Transverse colon (tissue), 4 donors: ENCODE measurements around the gene SLIT1. TPM values are rescaled to one million over a fixed set of nuclear protein-coding genes. Genes with fewer than 3 reads are reported as not detected.

ENCODE experiments used
- DNase-seq: peaks from one replicate; pipeline ENCODE4 v3.0.0-alpha.2; 2019
- H3K27ac ChIP-seq, 4 donors: fragments of 200-600 bp; sonication (generic); 2 replicates each; pipeline ENCODE4 v1.5.1; 2016 to 2018; ENCODE audit warnings: inconsistent platforms in 4 of 4
- H3K27me3 ChIP-seq: fragments of 200-600 bp; sonication (generic); 2 replicates; pipeline ENCODE4 v1.5.1; 2017; ENCODE audit warnings: inconsistent platforms
- H3K36me3 ChIP-seq, 4 donors: fragments of 200-600 bp; sonication (generic); 2 replicates each; pipeline ENCODE4 v1.5.1; 2017 to 2019; ENCODE audit warnings: inconsistent platforms in 4 of 4
- H3K4me1 ChIP-seq, 4 donors: fragments of 200-600 bp; sonication (generic); 2 replicates each; pipeline ENCODE4 v1.5.1; 2017 to 2020; ENCODE audit warnings: inconsistent platforms in 4 of 4
- H3K4me3 ChIP-seq, 4 donors: fragments of 200-600 bp; sonication (generic); 1 replicate in 1 of 4; 2 replicates in 3 of 4; pipeline versions ENCODE4 v1.5.1 to v1.6.1; 2017 to 2019; ENCODE audit warnings: inconsistent platforms in 4 of 4
- H3K9me3 ChIP-seq, 2 donors: fragments of 200-600 bp; sonication (generic); 2 replicates each; pipeline ENCODE4 v1.5.1; 2017 to 2019; ENCODE audit warnings: inconsistent platforms in 2 of 2
- CTCF ChIP-seq, 5 experiments: fragments of 200-600 bp in 3 of 5; fragments of 450-650 bp in 2 of 5; sonication (generic) in 3 of 5; IDR thresholded peaks; 1 replicate in 2 of 5; 2 replicates in 3 of 5; pipeline ENCODE4 v1.5.1; 2016 to 2017; ENCODE audit warnings: antibody characterized with exemption in 5 of 5, inconsistent platforms in 3 of 5, mild to moderate bottlenecking in 2 of 5, moderate library complexity in 1 of 5
- EP300 ChIP-seq: sonication (generic); formaldehyde crosslinking; IDR thresholded peaks from one replicate; pipeline ENCODE4 v1.6.1; 2017; ENCODE audit warnings: antibody characterized with exemption, low read depth
- POLR2A ChIP-seq: fragments of 450-650 bp; IDR thresholded peaks from one replicate; pipeline ENCODE4 v1.6.1; 2016; ENCODE audit warnings: antibody characterized with exemption, mild to moderate bottlenecking, moderate library complexity
- POLR2AphosphoS5 ChIP-seq, 3 donors: sonication (generic); formaldehyde crosslinking; IDR thresholded peaks; one replicate each; pipeline ENCODE4 v1.6.1; 2016; ENCODE audit warnings: antibody characterized with exemption in 3 of 3
- WGBS, 2 donors: methylation state at CpG; one replicate each; pipeline ENCODE4 v1.1.5; 2018; ENCODE audit warnings: low coverage in 1 of 2; 5-methylcytosine and 5-hydroxymethylcytosine counted together
- in situ Hi-C, 4 donors: fragments of 200-750 bp; cut with MboI; loops; one replicate each; pipeline versions ENCODE4 v1.15.0 to v1.15.1; 2017; ENCODE audit warnings: low sequenced_read_pairs in 3 of 4, low pct_ligation_motif_present in 1 of 4, low pct_unique_long_range_greater_than_20kb in 1 of 4
- intact Hi-C: fragments of 100-400 bp; cut with DNase I; formaldehyde crosslinking; loops from one replicate; pipeline ENCODE4 v1.15.1; 2023; ENCODE audit warnings: low total_unique reads
- total RNA-seq, 4 donors: library from RNA; depleted of rRNA; stranded (reverse); fragments of >200 nt; gene quantifications; one replicate each; pipeline ENCODE4 v1.1.0, GENCODE V29; 2016

Gene SLIT1
- total RNA-seq, 4 donors from 2014 or later = 0.27 to 1.9 (median 0.32) TPM; not detected in 1

DNA sequence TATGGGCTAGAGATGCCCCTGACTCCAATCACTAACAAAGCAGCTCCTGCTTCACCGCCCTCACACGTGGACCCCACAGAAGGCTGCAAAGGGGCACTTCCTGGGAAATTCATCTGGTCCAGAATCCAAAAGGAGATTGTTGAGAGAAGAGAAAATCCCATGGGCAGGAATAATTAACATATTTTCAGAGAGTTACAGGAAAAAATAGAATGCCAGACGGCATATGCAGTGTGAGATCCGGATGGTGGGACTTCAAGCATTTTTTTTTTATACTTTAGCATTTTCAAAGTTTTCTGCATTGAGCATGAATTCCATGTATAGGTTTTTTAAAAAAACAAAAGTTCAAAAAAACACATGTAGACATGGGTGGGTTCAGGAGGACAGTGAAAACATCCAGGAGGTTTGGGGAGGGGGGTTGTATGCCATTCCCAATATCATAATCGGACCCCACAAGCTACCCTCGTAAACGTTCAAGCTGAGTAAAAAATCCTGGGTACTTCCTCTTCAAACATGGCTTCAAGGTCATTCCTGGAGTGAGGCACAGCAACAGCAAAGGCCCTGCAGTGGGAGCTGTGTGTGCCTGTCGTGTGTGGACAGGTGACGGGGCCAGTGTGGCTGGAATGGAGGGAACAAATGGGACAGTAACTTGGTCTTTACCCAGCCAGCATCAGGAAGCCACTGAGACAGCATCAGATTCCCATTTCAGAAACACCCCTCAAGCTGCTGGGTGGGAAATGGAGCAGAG is 128.1 kb downstream of the SLIT1 start:
- no peaks in the 10 kb centered on the region for H3K4me1 ChIP-seq
- H3K36me3 ChIP-seq = no peaks in the 10 kb centered on the region
- no peak for DNase-seq
- H3K9me3 ChIP-seq = no peaks in the 10 kb centered on the region
- peaks cover 4% of the 10 kb centered on the region for H3K27me3 ChIP-seq
- no peak for TF ChIP-seq EP300
- TF ChIP-seq POLR2AphosphoS5 (IDR thresholded peaks at IDR 0.05) = no peak
- no peak for TF ChIP-seq POLR2A
- TF ChIP-seq CTCF (IDR thresholded peaks at IDR 0.05) = no peak
- H3K4me3 ChIP-seq = no peak overlapping the region
- intact Hi-C loops = no loop called here
- in situ Hi-C loops = loop anchor here in 1 of 4 donors (25.0 kb wide), 1 partner anchor 305 kb away; no protein-coding TSS in a partner anchor
- 57 to 73% methylated on average over 6 to 9 of the region's 9 CpGs for WGBS, 2 donors
- H3K27ac ChIP-seq = no peak overlapping the region

DNA sequence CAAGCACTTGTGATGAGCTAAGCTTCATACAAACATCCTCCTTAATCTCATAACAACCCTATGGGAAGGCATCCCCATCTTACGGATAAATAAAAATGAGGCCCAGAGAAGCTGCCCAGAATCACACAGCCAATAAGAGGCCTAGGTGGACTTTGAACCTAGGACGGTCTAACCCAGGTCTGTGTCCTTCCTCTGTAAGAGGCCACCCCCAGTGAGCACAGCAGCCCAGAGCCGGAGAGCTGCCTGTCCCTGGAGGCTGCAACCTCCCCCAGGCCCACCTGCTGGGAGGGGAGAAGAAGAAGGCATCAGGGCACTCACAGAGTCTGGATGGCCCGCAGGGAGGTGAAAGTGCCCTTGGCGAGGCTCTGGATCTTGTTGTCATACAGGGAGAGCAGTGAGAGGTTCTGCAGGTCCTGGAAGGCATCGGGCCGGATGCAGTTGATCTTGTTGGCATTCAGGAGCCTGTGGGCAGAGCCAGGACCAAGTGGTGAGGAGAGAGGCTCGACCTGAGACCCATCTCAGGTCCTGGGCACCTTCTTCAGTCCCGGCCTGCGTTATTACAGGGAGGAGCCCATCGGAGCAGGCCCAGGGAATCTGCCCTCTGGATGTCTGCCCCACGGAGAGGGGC is 129.6 kb downstream of the SLIT1 start:
- 86 to 100% methylated on average over 1 to 12 of the region's 12 CpGs for WGBS, 2 donors
- in situ Hi-C loops = loop anchor here in 1 of 4 donors (25.0 kb wide), 1 partner anchor 306 kb away; no protein-coding TSS in a partner anchor
- no peak overlapping the region for H3K4me3 ChIP-seq
- TF ChIP-seq POLR2AphosphoS5 (IDR thresholded peaks at IDR 0.05) = no peak
- TF ChIP-seq EP300 = no peak
- no peak for TF ChIP-seq POLR2A
- DNase-seq = no peak
- intact Hi-C loops = no loop called here
- peaks cover 4% of the 10 kb centered on the region for H3K27me3 ChIP-seq
- no peaks in the 10 kb centered on the region for H3K9me3 ChIP-seq
- H3K27ac ChIP-seq = no peak overlapping the region
- no peaks in the 10 kb centered on the region for H3K4me1 ChIP-seq
- H3K36me3 ChIP-seq = no peaks in the 10 kb centered on the region

DNA sequence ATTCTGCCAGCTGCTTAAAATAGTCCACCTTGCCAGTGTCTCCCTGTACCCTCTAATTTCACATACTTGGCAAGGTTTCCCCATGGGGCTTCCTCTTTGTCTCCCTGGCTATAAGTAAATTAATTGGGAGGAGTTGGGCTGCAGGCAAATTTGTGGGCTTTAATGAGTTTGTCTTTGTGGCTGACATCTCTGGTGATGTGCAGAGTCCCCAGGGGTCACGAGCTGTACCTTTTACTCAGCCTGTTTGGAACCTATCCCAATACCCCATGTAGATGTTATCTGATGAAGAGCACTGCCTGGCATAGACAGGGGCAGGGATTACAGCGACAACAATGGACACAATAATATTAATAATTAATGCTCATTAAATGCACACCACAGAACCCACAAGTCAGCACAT is 132.5 kb downstream of the SLIT1 start:
- Histone ChIP-seq H3K27ac (no peak overlapping the region), H3K4me3 (no peak overlapping the region), H3K4me1 (no peaks in the 10 kb centered on the region), H3K27me3 (peaks cover 7% of the 10 kb centered on the region), H3K9me3 (no peaks in the 10 kb centered on the region), H3K36me3 (no peaks in the 10 kb centered on the region)
- 62% methylated on average over 2 of the region's 2 CpGs; no CpG with 5 or more reads in 1 of the 2 donors for WGBS, 2 donors
- intact Hi-C loops = no loop called here
- no peak for DNase-seq
- TF ChIP-seq CTCF (IDR thresholded peaks at IDR 0.05) (no peak), POLR2AphosphoS5 (IDR thresholded peaks at IDR 0.05) (no peak), EP300 (no peak), POLR2A (no peak)
- in situ Hi-C loops = loop anchor here in 1 of 4 donors (25.0 kb wide), 1 partner anchor 309 kb away; no protein-coding TSS in a partner anchor

- H3K27me3 ChIP-seq = peaks cover 7% of the 10 kb centered on the region
- no peaks in the 10 kb centered on the region for H3K4me1 ChIP-seq
- H3K36me3 ChIP-seq = no peaks in the 10 kb centered on the region
- intact Hi-C loops (no loop called here), in situ Hi-C loops (loop anchor here in 1 of 4 donors (25.0 kb wide), 1 partner anchor 311 kb away; no protein-coding TSS in a partner anchor)
- WGBS, 2 donors = 65% methylated on average over 4 of the region's 4 CpGs
- no peaks in the 10 kb centered on the region for H3K9me3 ChIP-seq
- no peak overlapping the region for H3K27ac ChIP-seq
- DNase-seq = no peak
- TF ChIP-seq POLR2AphosphoS5 (IDR thresholded peaks at IDR 0.05) (no peak), CTCF (IDR thresholded peaks at IDR 0.05) (no peak), POLR2A (no peak), EP300 (no peak)
- H3K4me3 ChIP-seq = no peak overlapping the region
Measured at GRCh38 chr10:97050956-97051496, 134.7 kb downstream of the SLIT1 start.
